ENCODE measurements around the gene MESD.

DNA sequence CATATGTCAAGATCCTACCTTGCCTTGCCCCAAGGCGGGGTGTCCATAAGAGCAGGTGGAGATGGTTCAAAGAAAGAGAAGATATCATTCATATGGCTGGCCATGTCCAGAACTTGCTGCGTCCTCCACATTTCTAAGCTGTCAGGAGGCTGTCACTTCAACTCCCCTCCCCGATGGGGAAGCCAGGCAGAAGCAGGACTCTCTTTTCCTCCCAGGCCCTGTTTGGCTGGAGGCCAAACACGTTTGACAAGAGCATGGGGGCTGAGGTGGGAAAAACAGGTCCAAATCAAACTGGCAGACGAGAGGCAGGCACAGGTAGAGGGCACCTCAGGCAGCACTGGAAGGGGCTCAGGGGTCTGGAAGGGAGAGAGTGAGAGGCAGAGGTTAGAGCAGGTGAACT lies 37.7 kb downstream of the MESD start:
- TF ChIP-seq, protein P1, sequence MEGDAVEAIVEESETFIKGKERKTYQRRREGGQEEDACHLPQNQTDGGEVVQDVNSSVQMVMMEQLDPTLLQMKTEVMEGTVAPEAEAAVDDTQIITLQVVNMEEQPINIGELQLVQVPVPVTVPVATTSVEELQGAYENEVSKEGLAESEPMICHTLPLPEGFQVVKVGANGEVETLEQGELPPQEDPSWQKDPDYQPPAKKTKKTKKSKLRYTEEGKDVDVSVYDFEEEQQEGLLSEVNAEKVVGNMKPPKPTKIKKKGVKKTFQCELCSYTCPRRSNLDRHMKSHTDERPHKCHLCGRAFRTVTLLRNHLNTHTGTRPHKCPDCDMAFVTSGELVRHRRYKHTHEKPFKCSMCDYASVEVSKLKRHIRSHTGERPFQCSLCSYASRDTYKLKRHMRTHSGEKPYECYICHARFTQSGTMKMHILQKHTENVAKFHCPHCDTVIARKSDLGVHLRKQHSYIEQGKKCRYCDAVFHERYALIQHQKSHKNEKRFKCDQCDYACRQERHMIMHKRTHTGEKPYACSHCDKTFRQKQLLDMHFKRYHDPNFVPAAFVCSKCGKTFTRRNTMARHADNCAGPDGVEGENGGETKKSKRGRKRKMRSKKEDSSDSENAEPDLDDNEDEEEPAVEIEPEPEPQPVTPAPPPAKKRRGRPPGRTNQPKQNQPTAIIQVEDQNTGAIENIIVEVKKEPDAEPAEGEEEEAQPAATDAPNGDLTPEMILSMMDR (conservative IDR thresholded peaks at IDR 0.05; ENCODE audit: low read depth, low read length), result no peak
- TF ChIP-seq RFX5 (IDR thresholded peaks at IDR 0.05; ENCODE audit: low read depth, low read length) (no peak), SMC3 (IDR thresholded peaks at IDR 0.05; ENCODE audit: low read depth, low read length) (no peak), RAD21 (IDR thresholded peaks at IDR 0.05; ENCODE audit: low read length) (no peak), CEBPB (IDR thresholded peaks at IDR 0.05; ENCODE audit: low read depth, low read length) (no peak), POLR2A (IDR thresholded peaks at IDR 0.05; ENCODE audit: low read depth, low read length) (no peak)
- TF ChIP-seq, protein P2, sequence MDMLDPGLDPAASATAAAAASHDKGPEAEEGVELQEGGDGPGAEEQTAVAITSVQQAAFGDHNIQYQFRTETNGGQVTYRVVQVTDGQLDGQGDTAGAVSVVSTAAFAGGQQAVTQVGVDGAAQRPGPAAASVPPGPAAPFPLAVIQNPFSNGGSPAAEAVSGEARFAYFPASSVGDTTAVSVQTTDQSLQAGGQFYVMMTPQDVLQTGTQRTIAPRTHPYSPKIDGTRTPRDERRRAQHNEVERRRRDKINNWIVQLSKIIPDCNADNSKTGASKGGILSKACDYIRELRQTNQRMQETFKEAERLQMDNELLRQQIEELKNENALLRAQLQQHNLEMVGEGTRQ (IDR thresholded peaks at IDR 0.05; ENCODE audit: low read depth, low read length), result no peak

Data from IMR-90 (cell line).